NCI-H1417 treated with DMSO at 0.1 percent for 48 hours (cell line): ENCODE results near the gene COL25A1.
"Not testable (repeated sequence)": the region's sequence is repeated elsewhere in the genome, so short reads cannot be mapped to it uniquely, and the experiment has no call there.

Source experiments
- DNase-seq: peaks from one replicate; lab custom pipeline; 2025; lab: John Stamatoyannopoulos, UW

The COL25A1 gene

DNA sequence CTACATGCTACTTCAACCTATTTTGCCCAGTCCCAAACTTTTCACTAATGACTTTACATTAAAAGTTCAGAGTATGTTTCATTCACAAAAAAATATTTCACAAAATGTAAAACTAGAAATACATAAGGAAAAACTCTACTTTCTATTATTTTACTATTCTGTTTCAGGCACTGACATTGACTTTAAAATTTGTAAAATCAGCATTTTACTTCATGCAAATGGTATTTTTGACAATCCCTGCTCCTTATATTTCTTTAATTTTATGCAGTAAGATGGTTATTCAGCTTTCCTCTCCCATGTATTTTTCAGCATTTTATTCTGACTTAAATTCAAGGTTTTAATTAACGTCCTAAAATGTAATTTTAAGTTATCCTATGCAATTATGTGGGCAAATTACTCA, 178.5 kb downstream of the COL25A1 start:
- DNase-seq: no peak

DNA sequence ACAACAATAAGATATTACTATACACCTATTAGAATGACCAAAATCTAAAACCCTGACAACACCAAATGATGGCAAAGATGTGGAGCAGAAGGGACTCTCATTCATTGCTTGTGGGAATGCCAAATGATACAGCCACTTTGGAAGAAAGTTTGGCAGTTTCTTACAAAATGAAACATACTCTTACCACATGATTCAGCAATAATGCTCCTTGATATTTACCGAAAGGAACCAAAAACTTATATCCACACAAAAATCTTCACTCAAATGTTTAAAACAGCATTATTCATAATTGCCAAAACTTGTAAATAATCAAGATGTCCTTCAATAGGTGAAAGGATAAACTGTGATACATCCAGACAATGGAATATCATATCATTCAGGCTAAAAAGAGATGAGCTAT, 180.9 kb downstream of the COL25A1 start:
- DNase-seq: no peak

DNA sequence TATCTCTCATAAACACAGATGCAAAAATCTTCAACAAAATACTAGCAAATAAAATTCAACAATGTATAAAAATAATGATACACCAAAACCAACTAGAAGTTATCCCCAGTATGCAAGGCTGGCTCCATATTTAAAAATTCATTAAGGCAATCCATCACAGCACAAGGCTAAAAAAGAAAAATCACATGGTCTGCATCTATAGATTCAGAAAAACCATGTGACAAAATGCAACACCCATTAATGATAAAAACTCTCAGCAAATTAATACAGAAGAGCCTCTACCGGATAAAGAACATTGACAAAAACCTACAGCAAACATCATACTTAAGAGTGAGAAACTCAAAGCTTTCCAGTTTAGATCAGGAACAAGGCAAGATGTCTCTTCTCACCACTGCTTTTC, 182.6 kb downstream of the COL25A1 start:
- no peak for DNase-seq

DNA sequence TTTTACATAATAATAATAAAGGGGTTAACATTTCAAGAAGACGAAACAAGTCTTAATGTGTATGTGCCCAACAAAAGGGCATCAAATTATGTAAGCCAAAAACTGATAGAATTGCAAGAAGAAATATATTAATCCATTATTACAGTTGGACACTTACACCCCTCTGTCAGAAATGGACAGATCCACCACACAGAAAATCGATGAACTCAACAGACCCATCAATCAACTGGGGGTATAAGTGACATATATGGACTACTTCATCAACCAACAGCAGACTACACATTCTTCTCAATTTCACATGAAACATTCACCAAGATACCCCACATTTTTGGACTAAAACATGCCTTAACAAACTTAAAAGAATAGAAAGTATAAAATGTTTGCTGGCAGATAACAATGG, 183.8 kb downstream of the COL25A1 start:
- no peak for DNase-seq

DNA sequence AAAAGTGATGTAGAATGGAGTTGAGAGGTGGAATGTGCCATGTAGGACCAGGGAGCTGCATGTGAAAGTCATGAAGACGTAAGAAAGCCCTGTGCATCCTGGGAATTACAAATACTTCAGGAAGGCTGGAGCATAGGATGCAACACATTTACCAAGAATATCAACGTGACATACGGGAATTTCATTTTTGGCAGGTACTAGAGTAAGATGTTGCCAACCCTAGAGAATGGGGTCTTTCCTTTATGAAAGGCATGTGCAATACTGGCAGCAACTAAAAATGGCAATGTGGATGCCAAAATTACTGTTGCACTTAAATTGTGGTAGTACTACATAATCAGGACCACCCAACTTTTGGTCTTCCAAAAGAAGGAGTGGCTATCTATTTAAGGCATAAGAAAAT, 188.0 kb downstream of the COL25A1 start:
- no peak for DNase-seq

DNA sequence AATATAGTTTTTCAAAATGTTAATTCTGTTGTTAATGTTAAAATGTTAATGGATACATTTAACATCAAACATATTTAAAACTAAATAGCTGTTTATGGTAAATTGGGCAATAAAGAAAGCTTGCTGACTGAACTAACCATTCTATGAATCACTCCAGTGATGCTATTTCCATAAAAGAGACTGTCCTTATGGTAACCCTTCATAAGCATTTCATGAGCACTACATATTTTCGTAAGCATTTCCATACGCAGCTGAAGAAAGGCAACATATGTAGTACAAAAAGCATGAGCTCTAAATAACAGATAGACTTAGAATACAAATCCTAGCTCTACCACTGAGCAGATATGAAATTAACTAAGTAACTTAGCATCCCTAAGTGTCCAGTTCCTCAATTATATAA, 188.9 kb downstream of the COL25A1 start:
- DNase-seq: no peak

DNA sequence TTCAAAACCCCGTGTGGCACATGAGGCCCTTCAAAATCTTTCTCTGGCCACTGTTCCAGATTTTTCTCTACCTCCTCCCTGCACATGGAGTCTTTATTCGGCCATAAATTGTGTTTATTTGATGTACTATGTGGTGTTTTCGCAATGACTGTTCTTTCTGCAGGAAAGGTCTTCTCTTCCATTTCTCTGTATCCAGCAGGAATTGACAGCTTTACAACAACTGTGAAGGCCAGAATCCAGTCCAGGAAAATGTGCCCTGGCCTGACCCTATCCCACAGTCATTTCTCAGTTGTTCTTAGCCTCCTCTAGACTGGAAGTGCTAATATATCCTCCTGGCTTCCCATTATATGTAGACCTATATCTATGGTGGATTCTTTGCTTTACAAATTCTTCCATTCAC, 191.4 kb downstream of the COL25A1 start:
- DNase-seq: no peak

DNA sequence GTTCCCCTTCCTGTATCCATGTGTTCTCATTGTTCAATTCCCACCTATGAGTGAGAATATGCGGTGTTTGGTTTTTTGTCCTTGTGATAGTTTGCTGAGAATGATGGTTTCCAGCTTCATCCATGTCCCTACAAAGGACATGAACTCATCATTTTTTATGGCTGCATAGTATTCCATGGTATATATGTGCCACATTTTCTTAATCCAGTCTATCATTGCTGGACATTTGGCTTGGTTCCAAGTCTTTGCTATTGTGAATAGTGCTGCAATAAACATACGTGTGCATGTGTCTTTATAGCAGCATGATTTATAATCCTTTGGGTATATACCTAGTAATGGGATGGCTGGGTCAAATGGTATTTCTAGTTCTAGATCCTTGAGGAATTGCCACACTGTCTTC, 194.2 kb downstream of the COL25A1 start:
- not testable (repeated sequence) for DNase-seq

DNA sequence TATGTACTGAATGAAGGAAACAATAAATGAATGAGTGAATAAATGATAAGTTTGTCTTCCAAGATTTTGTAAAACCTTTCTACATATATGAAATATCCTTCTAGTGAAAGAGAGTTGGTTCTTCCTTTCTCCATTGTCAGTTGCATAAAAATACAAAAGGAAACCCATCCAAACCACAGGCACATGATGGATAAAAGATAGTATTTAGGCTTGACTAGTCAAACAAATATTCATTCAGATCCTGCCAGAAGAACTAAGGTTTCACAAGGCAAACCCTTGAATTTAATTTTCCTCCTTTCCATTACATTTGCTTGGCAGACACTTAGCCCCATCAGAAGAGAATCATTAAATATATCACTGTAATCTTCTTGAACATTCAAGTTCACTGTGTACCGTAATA, 208.4 kb downstream of the COL25A1 start:
- no peak for DNase-seq

DNA sequence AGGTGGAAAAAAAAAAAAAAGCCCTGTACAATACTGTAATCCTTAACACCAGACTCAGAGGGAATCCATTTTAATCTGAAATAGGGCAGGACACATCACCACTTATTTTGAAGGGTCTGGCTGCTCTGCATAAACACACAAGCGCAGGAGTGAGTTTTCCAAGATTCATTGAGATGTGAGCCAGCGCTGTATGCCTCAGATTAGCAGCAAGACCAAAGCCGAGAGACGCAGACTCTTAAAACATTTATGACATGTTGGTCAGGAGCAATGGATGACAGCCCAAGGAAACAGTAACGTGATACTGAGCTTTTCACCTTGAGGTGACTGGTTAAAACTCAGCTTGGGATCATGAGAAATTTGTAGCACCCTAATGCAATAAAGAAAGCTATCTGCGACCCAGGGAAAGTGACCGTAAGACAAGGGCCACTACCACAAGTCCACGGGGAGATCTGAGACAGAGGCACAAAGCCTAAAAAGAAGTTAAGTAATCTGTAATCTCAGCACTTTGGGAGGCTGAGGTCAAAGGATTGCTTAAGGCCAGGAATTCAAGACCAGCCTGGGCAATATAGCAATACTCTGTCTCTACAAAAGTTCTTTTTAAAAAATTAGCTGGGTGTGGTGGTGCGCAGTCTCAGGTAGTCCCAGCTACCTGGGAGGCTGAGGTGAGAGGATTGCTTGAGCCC, 210.6 kb downstream of the COL25A1 start:
- DNase-seq: no peak

DNA sequence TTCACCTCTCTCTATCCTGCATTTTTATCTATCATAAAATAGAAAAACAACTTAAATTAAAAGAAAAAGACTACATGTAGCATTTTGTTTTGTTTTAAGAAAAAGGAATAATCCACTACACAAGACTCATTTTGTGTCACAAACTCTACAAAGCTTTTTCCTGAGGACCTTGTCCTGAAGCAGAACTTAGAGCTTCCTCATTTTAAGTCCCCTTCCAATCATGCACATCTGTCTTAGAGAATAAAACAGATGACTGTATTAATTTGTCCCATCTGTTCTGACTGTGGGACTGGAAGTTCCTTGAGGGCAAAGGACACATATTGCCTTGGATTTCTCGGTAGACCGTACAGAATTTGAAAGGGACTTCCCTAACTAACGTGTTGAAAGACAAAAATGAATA, 218.5 kb downstream of the COL25A1 start:
- no peak for DNase-seq

DNA sequence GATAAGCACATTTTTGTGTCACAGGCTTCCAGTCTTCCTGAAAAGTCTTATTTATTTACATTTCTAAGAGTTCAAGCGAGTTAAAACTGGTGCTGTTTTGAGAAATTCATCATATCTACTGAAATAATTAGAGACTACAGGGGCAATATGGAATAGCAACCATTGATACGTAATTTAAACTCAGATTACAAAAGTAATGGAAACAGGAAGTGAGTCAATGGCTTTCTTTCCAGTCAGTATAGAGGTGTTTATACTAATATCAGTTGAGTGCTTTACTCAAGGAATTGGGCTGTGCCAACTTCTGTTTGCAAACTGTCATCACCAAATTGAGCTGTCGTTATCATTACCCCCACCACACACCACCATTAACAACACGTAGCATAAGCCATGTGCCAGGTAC, 222.7 kb downstream of the COL25A1 start:
- no peak for DNase-seq

DNA sequence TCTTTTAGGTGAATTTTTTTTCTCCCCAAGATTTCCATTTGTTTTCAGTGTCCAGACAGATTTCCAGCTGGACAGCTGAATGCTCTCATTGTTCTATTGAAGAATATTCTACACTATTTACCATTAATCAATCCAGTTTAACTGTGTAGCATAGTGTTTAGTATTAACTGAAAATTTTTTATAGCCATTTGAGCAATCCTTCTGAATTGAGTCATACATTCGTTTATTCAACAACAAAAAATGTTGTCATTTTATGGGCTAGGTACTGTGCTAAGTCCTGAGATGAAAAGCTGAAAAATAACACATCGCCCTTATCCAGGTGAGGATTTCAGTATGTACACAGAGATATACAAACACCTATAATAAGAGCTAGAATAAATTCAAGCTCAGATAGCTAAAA, 223.3 kb downstream of the COL25A1 start:
- DNase-seq: no peak

DNA sequence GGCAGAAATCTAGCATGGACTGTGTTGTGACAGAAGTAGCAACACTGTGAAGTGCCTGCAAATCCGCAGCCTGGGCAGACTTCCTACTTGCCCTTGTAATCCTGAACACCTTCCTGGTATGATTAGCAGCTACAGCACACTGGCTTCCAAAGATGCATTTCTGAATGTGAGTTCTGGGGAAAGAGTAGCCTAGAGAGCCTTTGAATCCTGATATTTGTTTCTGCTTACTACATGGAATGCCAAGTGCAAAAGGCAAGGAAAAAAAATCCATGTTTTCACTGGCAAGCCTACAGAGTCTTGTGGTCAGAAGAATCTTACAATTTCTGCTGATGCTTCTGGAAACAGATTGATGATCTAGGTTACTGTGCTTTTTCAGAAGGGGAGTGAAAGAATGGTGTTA, 223.7 kb downstream of the COL25A1 start:
- no peak for DNase-seq

DNA sequence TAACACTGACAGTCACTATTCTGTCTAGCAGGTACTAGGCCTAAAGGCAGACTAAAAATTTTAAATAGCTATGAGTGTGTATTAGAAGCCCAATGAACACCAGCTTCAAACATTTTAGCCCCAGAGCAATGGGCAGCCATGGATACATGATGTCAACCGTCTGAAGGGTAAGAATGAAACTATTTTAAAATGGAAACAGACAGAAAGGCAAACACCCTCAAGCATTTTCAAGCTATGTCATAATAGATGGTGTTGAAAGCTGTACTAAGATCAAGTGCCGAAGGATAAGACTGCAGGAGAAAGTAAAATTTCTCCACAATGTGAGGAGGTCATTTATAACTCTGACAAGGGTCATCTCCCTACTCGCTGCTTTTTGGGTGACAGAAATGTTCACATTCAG, 225.0 kb downstream of the COL25A1 start:
- no peak for DNase-seq

DNA sequence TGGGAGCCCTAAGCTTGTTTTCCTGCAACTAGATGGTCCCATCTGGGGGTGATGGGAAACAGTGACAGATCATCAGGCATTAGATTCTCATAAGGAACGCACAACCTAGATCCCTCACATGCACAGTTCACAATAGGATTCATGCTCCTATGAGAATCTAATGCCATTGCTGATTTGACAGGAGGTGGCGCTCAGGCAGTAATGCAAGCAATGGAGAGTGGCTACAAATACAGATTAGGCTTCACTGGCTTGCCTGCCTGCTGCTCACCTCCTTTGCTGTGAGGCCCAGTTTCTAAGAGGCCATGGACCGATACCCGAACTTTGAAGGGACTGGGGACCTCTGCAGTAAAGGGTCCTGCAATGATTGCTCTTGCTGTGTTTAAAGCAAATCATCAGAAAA, 225.7 kb downstream of the COL25A1 start:
- not testable (repeated sequence) for DNase-seq

DNA sequence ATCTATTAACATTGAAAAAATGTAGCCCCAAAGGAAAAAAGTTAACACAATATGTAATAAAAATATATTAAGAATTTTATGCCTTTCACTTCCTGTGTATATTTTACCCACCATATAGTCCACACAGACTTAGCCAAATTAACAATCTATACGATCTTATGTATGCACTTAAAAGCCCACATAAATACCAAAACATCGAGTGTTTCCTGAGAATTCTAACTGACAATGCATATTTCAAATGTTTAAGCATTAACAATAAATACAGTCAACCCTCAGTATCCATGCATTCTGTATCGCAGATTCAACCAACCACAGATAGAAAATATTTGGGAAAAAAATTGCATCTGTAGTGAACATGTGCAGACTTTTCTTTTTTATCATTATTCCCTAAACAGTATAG, 226.8 kb downstream of the COL25A1 start:
- no peak for DNase-seq

DNA sequence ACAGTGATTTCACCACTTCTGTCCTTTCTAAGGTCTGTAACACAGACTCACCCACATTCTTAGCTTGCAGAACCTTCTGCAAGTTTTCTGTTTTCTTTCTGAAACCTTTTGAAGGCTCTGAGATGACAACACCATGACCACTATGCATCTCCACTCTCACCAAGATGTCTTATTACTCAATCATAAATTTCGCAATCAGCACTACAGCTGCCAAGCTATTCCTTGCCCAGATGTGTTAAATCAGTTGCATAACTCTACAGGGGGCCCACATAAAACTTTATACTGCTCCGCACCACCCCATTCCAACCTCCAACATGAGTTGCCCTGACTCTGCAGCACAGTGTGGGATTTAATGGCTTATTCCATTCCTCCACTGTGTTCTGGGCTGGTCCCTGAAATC, 229.9 kb downstream of the COL25A1 start:
- no peak for DNase-seq

DNA sequence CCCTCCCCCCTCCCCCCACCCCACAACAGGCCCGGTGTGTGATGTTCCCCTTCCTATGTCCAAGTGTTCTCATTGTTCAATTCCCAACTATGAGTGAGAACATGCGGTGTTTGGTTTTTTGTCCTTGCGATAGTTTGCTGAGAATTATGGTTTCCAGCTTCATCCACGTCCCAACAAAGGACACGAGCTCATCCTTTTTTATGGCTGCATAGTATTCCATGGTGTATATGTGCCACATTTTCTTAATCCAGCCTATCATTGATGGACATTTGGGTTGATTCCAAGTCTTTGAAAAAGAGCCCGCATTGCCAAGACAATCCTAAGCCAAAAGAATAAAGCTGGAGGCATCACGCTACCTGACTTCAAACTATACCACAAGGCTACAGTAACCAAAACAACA, 231.8 kb downstream of the COL25A1 start:
- not testable (repeated sequence) for DNase-seq

DNA sequence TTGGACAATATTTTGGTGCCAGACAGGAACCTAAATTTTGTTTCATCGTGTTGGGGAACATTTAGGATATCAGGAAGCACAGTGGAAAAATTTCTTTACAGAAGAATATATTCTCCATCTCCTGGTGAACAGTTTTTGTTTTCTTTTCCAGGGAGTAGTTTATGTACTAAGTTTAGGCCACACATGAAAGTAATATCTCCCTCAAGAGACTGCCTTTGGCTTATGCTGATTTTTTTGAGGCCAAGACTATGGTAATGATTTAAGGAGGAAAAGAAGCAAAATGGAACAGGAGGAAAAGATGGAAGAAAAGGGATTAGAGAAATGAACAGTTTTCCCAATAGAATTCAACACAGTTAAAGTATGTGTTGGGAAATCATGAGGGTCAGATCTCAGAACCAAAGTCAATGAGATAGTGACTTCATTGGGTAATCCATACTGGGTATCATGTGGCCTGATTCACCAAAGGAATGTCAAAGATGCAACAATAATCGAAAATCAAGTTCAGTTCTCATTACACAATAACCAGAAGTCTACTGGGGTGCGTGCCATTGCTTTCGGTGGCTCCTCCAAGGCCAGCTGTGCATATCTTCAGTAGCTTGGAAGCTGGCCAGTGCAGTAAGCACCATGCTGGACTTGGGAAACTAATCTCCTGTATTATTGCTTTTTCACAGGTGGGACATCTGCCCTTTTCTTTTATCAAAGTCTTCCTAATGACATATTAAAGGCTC, 234.8 kb downstream of the COL25A1 start:
- DNase-seq: no peak

DNA sequence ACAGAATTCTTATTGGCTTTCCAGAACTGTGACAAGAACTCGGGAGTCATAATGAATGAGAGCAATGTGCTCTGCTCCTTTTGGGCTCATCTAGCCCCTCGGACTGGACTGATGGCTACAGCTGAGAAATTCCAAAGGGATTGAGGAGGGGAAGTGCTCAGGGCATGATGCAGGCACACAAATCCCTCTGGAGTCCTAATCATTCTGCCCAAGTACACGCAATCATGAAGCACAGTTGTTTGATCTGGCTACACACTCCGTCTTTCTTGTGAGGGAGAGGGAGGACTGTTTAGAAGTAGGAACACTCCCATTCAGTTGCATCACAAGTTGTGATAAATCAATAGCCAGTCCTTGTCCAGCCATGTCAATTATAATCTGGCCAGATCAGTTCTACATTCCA, 237.5 kb downstream of the COL25A1 start:
- DNase-seq: no peak

DNA sequence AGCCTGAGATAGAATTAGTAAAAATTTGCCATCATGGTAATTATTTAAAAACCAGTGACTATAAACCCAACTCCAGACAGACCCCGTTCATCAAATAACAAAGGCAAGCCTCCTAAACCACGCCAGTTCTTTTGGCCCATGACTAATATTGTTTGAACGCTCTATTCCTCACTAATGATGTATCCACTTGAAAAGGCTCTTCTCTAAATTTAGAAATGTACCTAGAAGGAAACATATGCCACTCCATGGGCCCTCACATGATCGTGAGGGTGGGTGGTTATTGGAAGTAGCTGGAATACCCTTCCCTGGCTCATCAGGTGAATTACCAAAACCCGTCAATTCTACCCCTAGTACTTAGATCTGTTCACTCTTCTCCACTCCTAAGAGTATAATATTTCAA, 249.2 kb downstream of the COL25A1 start:
- DNase-seq: no peak

DNA sequence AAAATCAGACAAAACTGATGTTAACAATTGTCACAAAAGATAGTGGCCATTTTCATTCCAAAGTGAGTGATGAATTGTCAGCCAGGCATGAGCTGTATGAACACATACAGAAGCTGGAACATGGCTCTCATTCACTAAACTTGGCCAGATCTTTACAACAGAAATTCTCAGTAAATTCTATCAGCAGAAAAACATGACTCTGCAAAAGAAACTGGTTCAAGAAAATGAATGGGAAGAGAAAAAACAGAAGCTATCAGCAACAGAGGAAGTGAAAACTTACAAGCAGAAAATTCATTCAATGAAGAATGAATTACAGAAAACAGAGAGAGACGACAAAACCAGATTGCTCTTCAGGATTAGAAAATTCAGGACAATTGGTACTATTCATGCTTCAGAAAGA, 249.6 kb downstream of the COL25A1 start:
- DNase-seq: no peak

DNA sequence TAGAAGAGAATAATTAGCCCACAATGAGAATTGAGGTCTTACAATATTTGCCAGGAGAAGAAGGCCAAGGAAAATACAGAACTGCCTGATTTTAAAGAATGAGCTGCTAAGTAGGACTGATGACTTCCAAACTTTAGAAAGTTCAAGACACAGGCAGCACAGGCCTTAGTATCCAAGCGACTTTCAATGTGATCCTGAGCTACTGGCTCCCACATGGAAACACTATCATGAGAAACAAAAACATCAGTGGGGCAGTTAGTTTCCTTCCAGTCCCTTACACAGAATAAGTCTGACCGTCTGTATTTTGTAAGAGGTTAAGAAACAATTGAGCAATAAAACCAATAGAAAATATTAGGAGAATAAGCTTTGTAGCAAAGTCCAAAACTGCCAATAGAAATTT, 251.4 kb downstream of the COL25A1 start:
- no peak for DNase-seq
